GM12874 (cell line): Measurements from ENCODE around the gene WNT4.

Experiments used
- TF ChIP-seq, protein P1 (sequence below): IDR thresholded peaks from 2 replicates; pipeline ENCODE4 v1.5.1; 2011; ENCODE audit warnings: low read depth, mild to moderate bottlenecking, control low read depth, low read length, moderate library complexity; ENCODE audit not compliant: insufficient read depth

Gene WNT4

DNA sequence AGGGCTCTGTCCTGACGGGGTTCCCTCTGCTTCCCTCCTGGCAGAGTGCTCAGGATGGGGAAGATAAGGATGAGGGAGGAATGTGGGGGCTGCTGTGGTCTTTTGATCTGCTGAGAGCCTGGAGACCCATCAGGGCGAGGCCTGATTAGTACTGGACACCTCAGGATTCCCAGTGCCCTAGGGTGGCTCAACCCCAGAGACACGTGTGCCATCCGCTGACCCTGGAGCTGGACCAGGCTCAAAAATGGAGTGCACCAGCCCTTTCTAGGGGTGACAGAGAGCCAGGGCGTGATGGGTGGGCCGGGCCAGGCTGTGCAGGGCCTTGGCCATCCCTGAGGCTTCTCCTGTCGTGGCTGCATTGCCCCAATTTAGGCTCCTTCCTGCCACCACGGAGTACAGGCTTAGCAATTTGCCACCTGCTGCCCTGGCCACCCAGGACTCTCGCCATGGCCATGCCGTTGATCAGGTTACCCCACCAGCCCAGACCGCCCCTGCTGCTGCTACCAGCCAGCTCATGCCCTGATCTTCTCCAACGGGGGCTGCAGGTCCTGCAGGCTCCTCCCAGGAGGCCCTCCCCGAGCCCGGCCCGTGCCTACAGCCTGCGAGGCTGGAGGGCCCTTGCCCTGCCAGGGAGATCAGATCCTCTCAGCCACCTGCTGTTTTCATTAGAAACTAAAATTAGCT is 9.5 kb downstream of the WNT4 start:
- TF ChIP-seq, protein P1, sequence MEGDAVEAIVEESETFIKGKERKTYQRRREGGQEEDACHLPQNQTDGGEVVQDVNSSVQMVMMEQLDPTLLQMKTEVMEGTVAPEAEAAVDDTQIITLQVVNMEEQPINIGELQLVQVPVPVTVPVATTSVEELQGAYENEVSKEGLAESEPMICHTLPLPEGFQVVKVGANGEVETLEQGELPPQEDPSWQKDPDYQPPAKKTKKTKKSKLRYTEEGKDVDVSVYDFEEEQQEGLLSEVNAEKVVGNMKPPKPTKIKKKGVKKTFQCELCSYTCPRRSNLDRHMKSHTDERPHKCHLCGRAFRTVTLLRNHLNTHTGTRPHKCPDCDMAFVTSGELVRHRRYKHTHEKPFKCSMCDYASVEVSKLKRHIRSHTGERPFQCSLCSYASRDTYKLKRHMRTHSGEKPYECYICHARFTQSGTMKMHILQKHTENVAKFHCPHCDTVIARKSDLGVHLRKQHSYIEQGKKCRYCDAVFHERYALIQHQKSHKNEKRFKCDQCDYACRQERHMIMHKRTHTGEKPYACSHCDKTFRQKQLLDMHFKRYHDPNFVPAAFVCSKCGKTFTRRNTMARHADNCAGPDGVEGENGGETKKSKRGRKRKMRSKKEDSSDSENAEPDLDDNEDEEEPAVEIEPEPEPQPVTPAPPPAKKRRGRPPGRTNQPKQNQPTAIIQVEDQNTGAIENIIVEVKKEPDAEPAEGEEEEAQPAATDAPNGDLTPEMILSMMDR: no peak

- TF ChIP-seq, protein P1: no peak
Observed at GRCh38 chr1:22132517-22133235, 10.2 kb downstream of the WNT4 start.

- TF ChIP-seq, protein P1: peak; percentile 97
Observed at GRCh38 chr1:22131875-22132486, 10.9 kb downstream of the WNT4 start.

GRCh38 chr1:22131062-22131461 is 11.8 kb downstream of the WNT4 start:
- TF ChIP-seq, protein P1: no peak

GRCh38 chr1:22129501-22130117 is 13.3 kb downstream of the WNT4 start:
- TF ChIP-seq, protein P1: no peak

DNA sequence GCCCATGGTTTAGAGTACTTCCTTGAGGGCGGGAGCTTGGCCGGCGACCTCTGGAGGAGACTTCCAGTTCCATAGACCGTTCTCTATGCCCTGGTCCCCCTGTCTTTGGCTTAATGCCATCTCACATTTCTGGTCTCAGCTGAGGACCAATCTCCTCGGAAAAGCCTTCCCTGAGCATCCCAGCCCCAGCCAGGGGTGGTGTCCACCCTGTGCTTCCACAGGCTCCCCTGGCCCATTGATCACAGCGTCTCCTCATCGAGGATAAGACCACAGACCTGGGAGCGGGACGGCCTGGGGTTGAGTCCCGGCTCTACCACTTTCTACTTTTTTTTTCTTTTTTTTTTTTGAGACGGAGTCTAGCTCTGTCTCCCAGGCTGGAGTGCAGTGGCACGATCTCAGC is 14.5 kb downstream of the WNT4 start:
- TF ChIP-seq, protein P1: no peak

DNA sequence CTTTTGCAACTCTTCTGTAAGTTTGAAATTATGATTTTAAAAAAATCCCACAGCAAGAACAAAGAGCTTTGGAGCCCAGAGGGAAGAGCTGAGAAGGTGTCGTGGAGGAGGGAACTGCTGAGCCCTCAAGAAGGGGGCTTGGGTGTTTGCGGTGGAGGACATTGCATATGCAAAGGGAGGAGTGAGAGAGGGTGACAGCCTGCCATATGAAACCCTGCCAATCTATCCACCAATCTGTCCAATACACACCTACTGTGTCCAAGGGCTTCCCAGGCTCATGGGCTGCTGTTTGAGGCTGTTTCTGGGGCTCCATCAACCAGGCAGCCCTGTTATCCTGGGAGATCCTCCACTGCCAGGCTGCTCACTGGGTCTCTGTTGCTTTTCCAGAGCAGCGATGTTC is 15.2 kb downstream of the WNT4 start:
- TF ChIP-seq, protein P1: no peak
